Stimulated activated naive CD8-positive, alpha-beta T cell treated with anti-CD3 and anti-CD28 coated beads, Interleukin-15, Interleukin-2, amounts not matched to agents 100 U/mL and 50 U/mL, for 24 hours (primary cell): Measurements from ENCODE around the gene C6orf47.
A peak's percentile ranks its signal among the peaks of the same experiment; 100 is the strongest.

Source experiments
- ATAC-seq: fragments of 150-1000 bp; cut with Tn5 transposase; one replicate; pipeline ENCODE4 v1.10.0; 2021
- DNase-seq: peaks from one replicate; pipeline ENCODE4 v3.0.0; 2021

Gene C6orf47

DNA sequence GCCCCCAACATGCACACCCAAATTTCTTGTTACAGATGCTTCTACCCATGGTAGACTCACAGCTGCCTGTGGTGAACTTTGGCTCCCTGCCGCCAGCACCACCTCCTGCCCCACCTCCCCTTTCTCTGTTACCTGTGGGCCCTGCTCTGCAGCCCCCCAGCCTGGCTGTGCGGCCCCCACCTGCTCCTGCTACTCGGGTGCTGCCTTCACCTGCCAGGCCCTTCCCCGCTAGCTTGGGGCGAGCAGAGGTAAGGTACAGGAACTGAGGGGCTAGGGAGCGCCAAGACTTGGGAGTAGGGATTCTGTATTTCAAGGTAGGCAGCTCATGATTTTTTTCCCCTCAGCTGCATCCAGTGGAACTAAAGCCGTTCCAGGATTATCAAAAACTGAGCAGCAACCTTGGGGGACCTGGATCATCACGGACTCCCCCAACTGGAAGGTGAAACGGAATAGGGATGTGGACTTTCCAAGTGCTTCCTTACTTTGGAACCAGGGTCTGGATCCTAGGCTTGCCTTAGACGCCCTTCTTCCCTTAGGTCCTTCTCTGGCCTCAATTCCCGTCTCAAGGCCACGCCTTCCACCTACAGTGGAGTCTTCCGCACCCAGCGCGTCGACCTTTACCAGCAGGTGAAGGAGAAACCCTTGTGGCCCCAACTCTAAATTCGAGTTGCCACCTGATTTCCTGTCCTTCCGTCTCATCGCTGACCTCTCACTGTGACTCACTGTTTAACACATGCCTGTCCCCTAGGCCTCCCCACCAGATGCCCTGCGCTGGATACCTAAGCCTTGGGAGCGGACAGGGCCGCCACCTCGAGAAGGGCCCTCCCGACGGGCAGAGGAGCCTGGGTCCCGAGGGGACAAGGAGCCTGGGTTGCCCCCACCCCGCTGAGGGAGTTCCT is 23.6 kb downstream of the C6orf47 start:
- ATAC-seq, result no peak
- DNase-seq, result no peak

DNA sequence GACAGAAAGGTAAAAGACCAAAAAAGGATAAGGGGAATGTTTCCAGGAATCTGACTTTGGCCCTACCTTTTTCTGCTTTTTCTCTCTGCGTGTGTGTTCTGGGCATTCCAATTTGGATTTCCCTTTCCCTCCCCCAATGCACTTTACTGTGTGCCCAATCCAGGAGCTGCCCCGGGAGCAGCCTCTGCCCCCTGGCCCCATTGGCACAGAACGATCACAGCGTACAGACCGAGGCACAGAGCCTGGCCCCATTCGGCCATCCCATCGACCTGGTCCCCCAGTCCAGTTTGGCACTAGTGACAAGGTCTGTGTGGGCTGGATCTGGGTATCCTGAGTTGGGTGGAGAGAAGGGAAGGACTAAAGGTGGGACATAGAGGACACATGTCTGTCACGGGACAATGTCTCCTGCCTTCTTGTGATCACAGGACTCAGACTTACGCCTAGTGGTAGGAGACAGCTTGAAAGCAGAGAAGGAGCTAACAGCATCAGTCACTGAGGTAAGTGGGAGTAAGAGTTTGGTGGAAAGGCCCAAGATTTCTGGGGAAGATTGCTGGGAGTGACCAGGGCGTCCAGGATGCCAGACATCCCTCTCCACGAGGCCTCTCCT is 25.5 kb downstream of the C6orf47 start:
- ATAC-seq, result no peak
- DNase-seq, result no peak

DNA sequence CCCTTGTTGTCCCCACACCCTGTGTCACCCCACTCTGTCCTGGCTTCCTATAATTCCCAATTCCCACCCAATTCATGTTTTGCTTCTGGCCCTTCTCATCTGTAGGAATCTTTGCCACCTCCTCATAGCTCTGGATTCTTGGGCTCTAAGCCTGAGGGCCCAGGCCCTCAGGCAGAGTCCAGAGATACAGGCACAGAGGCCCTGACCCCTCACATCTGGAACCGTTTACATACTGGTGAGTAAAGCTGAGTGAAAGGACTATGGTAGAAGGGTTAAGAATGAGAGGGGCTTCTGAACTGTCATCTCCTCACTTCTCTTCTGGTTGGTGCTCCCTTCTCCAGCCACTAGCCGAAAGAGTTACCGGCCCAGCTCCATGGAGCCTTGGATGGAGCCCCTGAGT is 26.4 kb downstream of the C6orf47 start:
- ATAC-seq, result no peak
- DNase-seq, result no peak

DNA sequence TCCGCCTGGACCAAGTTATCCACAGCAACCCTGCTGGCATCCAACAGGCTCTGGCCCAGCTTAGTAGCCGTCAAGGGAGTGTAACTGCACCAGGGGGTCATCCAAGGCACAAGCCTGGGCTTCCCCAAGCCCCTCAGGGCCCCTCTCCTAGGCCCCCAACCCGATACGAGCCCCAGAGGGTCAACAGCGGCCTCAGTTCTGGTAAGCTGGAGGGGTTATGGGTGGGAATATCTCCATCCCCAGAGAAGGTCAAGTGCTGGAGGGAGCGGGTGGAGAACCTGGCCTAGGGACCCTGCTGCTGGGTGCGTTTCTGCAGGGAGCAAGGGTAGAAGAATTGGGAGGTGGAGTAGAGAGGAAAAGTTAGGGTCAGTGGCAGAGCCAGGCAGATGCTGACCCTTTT is 27.1 kb downstream of the C6orf47 start:
- ATAC-seq, result no peak
- DNase-seq, result no peak

DNA sequence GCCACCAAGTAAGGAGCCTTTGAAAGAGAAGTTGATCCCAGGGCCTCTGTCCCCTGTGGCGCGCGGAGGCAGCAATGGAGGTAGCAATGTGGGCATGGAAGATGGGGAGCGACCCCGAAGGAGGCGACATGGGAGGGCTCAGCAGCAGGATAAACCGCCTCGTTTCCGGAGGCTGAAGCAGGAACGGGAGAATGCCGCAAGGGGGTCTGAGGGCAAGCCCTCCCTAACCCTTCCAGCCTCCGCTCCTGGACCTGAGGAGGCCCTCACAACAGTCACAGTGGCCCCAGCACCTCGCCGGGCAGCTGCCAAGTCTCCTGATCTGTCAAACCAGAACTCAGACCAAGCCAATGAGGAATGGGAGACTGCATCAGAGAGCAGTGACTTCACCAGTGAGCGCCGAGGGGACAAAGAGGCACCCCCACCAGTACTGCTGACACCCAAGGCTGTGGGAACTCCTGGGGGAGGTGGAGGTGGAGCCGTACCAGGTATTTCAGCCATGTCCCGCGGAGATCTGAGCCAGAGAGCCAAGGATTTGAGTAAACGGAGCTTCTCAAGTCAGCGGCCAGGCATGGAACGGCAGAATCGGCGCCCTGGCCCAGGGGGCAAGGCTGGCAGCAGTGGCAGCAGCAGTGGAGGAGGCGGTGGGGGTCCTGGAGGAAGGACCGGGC is 28.2 kb downstream of the C6orf47 start:
- no peak for ATAC-seq

DNA sequence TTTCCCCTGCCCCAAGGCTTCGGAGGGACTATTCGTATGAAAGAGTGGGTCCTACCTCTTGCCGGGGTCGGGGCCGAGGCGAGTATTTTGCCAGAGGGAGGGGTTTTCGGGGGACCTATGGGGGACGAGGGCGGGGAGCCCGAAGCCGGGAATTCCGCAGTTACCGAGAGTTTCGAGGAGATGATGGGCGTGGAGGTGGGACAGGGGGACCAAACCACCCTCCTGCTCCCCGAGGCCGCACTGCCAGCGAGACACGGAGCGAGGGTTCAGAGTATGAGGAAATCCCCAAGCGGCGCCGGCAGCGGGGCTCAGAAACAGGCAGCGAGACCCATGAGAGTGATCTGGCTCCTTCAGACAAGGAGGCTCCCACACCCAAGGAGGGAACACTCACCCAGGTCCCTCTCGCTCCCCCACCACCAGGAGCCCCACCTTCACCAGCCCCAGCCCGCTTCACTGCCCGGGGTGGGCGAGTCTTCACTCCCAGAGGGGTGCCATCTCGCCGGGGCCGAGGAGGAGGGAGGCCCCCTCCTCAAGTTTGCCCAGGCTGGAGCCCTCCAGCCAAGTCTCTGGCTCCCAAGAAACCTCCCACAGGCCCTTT is 28.8 kb downstream of the C6orf47 start:
- DNase-seq (no peak), ATAC-seq (no peak)

More for the DNA sequence above, 28.2 kb downstream of the C6orf47 start:
- DNase-seq, result no peak

DNA sequence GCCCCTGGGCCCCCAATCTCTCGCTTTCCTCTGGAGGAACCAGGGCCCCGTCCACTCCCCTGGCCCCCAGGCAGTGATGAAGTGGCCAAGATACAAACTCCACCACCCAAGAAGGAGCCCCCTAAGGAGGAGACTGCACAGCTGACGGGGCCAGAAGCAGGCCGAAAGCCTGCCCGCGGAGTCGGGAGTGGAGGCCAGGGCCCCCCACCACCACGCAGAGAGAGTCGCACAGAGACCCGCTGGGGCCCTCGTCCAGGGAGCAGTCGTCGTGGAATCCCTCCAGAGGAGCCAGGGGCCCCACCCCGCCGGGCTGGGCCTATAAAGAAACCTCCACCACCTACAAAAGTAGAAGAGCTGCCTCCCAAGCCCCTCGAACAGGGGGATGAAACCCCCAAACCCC is 29.4 kb downstream of the C6orf47 start:
- ATAC-seq (no peak), DNase-seq (no peak)

DNA sequence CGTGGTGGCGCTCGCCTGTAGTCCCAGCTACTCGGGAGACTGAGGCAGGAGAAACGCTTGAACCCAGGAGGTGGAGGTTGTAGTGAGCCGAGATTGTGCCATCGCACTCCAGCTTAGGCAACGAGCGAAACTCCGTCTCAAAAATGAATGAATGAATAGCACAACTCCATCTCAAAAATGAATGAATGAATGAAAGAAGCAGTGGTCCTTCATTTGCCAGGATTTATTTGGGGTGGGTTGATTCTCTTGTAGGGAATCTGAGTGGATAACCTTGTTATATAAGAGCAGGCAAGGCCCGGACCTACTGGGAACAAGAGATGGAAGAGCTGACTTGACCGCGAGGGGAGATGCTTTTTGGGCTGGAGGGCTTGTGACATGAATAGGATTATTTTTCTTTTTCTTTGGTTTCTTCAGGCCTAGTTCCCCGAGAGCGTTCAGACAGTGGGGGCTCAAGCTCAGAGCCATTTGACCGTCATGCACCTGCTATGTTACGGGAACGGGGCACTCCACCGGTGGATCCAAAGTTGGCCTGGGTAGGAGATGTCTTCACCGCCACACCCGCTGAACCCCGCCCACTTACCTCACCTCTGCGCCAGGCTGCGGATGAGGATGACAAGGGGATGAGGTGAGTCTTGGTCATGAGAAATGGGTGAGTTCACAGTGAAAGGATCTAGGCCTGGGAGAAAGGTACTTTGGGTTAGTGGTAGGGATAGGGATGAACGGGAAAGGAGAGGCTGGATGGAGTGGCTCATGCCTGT is 30.2 kb downstream of the C6orf47 start:
- DNase-seq (no peak), ATAC-seq (no peak)

DNA sequence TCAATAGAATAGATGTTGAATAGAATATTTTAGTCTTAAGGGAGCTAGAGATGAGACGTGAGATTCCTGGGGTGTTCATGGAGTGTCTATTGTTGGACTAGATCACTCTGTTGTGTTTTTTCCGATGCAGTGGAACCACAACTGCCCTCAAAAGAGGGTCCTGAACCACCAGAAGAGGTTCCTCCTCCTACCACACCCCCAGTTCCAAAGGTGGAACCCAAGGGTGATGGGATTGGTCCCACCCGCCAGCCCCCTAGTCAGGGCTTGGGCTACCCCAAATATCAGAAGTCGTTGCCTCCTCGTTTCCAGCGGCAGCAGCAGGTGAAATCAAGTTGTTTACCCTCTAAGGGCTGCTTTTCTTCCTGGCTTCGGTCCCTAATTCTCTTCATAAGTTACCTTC is 31.6 kb downstream of the C6orf47 start:
- no peak for DNase-seq
- no peak for ATAC-seq

DNA sequence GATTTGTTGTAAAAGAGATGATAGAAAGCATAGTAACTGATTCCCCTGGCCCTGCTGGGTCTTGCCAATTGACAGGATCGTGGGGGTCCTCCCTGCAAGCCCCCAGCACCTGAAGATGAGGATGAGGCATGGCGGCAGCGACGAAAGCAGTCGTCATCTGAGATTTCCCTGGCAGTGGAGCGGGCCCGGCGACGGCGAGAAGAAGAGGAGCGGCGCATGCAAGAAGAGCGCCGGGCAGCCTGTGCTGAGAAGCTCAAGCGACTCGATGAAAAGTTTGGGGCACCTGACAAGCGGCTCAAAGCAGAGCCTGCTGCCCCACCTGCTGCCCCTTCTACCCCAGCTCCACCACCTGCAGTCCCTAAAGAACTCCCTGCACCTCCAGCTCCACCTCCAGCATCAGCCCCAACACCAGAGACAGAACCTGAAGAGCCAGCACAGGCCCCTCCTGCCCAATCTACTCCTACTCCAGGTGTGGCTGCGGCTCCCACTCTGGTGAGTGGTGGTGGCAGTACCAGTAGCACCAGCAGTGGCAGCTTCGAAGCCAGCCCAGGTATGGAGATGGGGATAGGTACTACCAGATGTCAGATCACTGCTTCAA is 32.8 kb downstream of the C6orf47 start:
- DNase-seq, result no peak
- ATAC-seq, result no peak

DNA sequence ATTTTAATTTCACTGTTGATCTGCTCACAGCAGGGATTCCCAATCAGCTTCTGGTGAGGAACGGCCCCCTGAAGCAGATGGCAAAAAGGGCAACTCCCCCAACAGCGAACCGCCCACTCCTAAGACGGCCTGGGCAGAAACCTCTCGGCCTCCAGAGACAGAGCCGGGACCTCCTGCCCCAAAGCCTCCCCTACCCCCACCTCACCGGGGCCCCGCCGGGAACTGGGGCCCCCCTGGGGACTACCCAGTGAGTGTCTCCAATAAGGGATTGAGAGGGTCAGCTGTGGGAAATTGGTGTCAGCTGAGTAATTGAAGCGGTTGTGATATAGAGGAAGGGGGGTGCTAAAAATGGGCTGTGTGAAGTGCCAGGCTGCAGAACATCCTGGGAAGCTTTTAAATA is 33.6 kb downstream of the C6orf47 start:
- no peak for ATAC-seq
- no peak for DNase-seq

DNA sequence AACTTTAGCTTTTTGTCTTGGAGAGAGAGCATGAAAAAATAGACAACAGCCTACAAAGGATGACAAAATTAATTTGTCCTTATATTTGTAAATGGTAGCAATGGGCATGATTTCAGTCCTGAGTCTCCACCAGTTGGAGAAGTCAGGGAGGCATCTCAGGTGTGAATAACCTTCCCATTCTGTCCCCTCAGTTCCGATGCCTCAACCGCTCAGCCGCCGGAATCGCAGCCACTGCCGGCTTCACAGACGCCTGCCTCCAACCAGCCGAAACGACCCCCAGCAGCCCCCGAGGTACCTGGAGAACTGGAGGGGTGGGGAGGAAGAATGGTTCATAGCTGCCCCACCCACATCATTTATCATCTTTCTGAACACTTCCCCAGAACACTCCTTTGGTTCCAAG is 36.5 kb downstream of the C6orf47 start:
- no peak for ATAC-seq
- no peak for DNase-seq

DNA sequence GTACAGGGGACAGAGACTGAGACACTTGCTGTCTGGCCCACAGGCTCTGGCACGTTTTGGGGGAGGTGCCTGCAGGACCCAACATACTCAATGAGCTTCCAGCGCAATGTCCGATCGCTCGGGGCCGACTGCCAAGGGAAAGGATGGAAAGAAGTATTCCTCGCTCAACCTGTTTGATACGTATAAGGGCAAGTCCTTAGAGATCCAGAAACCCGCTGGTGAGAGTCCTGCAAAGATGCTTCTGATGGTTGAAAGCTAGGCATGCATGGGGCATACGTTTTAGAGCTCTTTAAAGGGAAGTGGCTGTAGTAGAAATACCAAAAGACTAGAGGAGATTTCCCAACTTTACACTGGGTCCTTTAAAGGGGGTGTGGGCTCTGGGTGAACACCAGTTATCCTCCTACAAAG is 37.9 kb downstream of the C6orf47 start:
- no peak for ATAC-seq
- no peak for DNase-seq

DNA sequence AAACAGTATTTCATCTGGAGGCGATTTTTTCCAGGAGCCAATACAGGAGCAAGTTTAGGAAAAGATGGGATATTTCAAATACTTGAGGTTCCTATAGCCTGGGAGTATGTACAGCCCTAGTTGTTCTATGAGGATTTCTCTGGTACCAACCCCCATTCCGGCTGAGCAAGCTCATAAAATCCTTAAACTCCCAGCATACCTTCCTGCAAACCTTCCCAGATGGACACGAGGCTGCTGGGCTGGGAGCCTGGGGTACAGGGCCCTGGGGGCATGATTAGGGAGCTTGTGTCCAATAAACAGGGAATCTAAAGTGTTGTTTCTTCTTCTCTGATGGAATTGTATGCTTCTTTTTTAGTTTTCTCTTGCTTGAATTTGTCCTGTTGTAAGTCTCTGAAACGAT is 38.6 kb downstream of the C6orf47 start:
- DNase-seq, result no peak
- ATAC-seq, result no peak

DNA sequence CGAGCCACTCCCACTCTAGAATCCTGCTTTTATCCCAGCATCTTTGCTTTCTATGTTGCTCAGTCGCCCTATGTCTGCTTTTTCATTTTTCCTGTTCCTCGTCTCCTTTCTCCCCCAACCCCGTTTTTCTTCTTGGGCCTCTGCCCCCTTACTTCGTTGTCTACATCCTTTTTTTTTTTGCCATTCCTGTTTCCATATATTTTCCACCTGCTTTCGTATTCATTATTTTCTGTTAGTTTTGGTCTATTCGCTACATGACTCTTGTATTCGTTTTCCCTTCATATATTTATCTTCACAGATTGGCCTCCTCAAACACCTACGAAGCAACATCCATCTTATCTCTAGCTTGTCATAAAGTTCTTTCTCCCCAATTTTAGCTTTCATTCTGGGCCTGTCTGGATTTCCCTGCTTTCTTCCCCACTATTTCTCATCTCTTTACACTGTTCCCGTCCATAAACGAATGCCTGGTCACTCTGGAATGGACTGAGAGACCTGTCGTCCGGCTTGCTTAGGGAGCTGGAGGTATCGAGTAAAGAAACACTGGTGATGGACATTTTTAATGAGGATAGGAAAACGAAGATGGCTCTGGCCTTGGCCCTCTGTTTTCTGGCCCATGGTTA is 39.1 kb downstream of the C6orf47 start:
- ATAC-seq (no peak), DNase-seq (no peak)

DNA sequence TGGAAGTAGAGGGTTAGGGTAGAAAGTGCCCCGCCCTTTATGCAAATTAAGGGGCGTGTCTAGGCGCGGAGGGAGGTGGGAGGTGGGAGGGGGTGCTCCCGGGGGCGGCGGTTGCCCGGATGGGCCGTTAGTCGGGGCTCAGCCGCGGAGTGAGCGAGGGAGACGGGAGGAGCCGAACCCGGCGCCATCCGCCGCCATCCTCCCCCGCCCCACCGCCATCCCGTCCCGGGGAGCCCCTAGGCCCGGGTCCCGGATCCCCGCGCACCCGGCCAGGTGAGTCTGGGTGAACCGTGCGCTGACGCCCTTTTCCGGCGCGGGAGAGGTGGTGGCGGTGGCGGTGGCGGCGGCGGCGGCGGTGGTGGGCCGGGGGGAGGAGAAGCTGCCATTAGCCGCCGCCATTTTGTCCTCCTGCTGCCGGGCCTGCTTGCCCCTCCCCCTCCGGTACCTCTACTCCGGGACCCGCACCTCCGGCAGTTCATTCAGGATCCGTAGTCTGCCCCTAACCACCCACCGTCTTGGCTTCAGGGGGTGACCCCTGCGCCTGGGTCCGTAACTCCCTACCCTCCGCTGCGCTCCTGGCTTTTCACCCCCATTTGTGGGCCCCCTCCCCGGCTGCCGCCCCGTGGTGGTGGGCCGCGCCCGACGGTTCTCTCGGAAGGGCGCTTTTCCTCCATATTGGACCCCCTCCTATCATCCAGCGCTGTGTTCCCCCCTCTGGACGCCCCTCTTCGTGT is 39.8 kb downstream of the C6orf47 start, which contains the start of gene PRRC2A:
TSS of gene PRRC2A (plus strand) at position 130 of the 734 bp plus-strand sequence. CDS start 2,075 bp downstream, outside the sequence.
- peak; percentile 22 for ATAC-seq
- DNase-seq, result peak; percentile 97

DNA sequence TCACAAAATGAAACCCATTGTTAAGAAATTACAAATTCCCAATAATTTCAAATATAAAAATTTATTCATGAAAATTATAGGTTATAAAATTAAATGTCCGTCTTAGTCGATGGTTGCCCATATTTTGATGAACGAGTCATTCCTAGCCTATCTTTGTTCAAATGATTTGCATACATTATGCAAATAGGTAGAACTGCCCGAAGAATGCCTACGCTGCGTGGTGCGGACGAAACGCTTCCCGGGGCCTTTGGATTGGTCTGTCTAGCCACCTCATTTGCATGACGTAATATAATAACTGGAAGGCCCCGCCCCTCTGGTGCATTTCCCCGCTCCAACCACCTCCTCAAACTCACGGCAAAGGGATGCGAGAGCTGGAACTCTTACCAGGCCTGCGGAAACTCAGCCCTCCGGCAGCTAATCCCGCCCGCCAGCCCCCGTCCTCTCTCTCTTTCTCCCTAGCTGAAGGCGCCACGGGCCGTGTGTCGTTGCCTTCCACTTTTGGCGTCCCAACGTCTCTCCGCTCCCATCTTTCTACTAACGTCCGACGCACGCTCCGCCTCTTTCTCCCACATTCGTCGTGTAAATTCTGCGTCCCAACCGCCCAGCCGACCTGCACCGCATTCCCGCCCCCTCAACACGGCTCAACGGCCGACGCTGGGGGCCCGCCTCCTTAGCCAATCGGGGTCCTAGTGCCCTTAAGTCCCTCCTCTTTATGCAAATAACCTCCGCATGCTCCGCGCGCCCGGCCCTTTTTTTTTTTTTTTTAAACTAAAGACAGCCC is 40.6 kb downstream of the C6orf47 start:
- peak; percentile 97 for DNase-seq
- ATAC-seq, result peak; percentile 83

DNA sequence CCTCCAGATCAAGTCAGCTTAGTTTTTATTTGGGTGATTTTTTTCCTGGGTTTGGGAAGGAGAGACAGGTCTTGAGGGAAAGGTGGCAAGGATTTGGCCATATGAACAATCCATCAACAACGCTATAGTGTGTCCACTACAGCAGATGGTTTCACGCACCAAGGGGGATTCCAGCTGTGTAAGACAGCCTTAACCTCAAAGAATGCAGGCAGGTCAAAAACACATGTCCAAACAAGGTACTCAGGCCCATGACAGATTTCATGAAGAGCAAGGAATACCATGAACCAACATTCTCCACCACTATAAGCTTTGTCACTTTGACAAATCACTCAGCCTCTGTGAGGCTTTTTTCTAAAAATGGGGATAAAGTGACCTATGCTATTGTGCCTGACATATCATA is 43.6 kb downstream of the C6orf47 start:
- ATAC-seq (no peak), DNase-seq (no peak)

DNA sequence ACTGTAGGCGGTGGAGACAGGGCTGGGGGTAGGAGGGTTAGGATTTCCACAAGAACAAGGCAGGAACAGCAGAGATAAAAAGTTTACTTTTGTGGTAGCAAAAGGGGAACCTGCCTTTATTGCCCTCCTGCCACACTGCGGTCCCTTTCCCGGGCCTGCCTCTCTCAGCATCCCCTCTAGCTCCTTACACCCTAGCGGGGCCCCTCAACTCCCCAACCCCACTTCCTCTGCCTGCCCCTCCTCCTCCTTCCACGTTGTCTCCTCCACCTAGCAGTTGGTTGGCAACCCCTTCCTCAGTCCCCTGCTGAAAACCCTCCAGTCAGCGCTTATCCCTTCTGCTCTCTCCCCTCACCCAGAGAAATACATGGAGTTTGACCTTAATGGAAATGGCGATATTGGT is 44.8 kb downstream of the C6orf47 start:
- DNase-seq (peak; percentile 63), ATAC-seq (no peak)
